Tibial nerve (tissue), 4 donors: ENCODE measurements around the gene PNMA5. TPM values are rescaled to one million over a fixed set of nuclear protein-coding genes. Genes with fewer than 3 reads are reported as not detected.
"Not testable (repeated sequence)": the region's sequence is repeated elsewhere in the genome, so short reads cannot be mapped to it uniquely, and the experiment has no call there.

Experiments
- DNase-seq, 2 donors: peaks; one replicate each; pipeline ENCODE4 v3.0.0-alpha.2; 2019; ENCODE audit warnings: low spot score in 2 of 2
- H3K27ac ChIP-seq, 4 donors: fragments of 200-600 bp; sonication (generic) in 3 of 4; one replicate each; pipeline ENCODE4 v1.5.1; 2017 to 2019; ENCODE audit warnings: mild to moderate bottlenecking in 1 of 4
- H3K27me3 ChIP-seq, 2 donors: fragments of 200-600 bp; sonication (generic) in 1 of 2; one replicate each; pipeline versions ENCODE4 v1.5.1 to v1.6.0; 2017 to 2019
- H3K36me3 ChIP-seq, 3 donors: fragments of 200-600 bp; sonication (generic); one replicate each; pipeline ENCODE4 v1.5.1; 2018 to 2019
- H3K4me1 ChIP-seq, 4 donors: fragments of 200-600 bp; sonication (generic) in 3 of 4; one replicate each; pipeline ENCODE4 v1.5.1; 2017 to 2019
- H3K4me3 ChIP-seq, 4 donors: fragments of 200-600 bp; sonication (generic) in 3 of 4; one replicate each; pipeline ENCODE4 v1.5.1; 2017 to 2019; ENCODE audit warnings: mild to moderate bottlenecking in 1 of 4, moderate library complexity in 1 of 4
- H3K9me3 ChIP-seq, 4 donors: fragments of 200-600 bp; sonication (generic) in 3 of 4; one replicate each; pipeline ENCODE4 v1.5.1; 2017 to 2019
- EP300 ChIP-seq, 2 donors: sonication (generic); formaldehyde crosslinking; IDR thresholded peaks; one replicate each; pipeline ENCODE4 v1.6.1; 2017; ENCODE audit warnings: antibody characterized with exemption in 2 of 2, mild to moderate bottlenecking in 1 of 2
- POLR2A ChIP-seq, 2 donors: fragments of 450-650 bp; IDR thresholded peaks; one replicate each; pipeline ENCODE4 v1.6.1; 2017; ENCODE audit warnings: antibody characterized with exemption in 2 of 2, mild to moderate bottlenecking in 2 of 2, moderate library complexity in 2 of 2
- WGBS, 2 donors: methylation state at CpG; one replicate each; pipeline ENCODE4 v1.1.5; 2018; 5-methylcytosine and 5-hydroxymethylcytosine counted together
- total RNA-seq, 4 donors: library from RNA; depleted of rRNA; stranded (reverse); fragments of >200 nt; gene quantifications; one replicate each; pipeline ENCODE4 v1.1.0, GENCODE V29; 2016
- TF ChIP-seq, protein P1 (sequence below), 5 experiments: fragments of 200-600 bp in 3 of 5; fragments of 450-650 bp in 2 of 5; sonication (generic) in 3 of 5; IDR thresholded peaks; one replicate each; pipeline ENCODE4 v1.5.1; 2016 to 2019; ENCODE audit warnings: antibody characterized with exemption in 5 of 5, mild to moderate bottlenecking in 3 of 5, moderate library complexity in 2 of 5

Gene PNMA5
- total RNA-seq, 4 donors from 2014 or later = not detected

DNA sequence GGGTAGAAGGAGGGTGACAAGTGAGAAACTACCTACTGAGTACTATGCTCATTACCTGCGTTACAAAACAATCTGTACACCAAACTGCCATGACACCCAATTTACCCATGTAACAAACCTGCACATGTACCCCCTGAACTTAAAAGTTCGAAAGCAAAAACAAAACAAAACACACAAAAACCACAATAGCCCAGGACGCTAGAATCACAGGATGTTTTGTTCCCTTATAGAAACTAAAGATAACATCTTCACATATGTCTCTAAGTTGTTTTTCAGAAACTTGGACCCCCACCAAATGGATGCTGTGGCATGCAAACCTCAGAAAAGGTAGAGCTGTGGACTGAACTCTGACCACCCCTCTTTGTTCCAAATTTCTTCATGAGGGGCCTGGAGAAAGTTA is 25.2 kb upstream of the PNMA5 start:
- Histone ChIP-seq H3K36me3 (no peaks in the 10 kb centered on the region), H3K27ac (no peak overlapping the region), H3K9me3 (no peaks in the 10 kb centered on the region), H3K4me1 (no peaks in the 10 kb centered on the region), H3K4me3 (no peak overlapping the region), H3K27me3 (no peaks in the 10 kb centered on the region)
- TF ChIP-seq POLR2A (IDR thresholded peaks at IDR 0.05) (no peak), EP300 (IDR thresholded peaks at IDR 0.05) (no peak)
- TF ChIP-seq, protein P1, sequence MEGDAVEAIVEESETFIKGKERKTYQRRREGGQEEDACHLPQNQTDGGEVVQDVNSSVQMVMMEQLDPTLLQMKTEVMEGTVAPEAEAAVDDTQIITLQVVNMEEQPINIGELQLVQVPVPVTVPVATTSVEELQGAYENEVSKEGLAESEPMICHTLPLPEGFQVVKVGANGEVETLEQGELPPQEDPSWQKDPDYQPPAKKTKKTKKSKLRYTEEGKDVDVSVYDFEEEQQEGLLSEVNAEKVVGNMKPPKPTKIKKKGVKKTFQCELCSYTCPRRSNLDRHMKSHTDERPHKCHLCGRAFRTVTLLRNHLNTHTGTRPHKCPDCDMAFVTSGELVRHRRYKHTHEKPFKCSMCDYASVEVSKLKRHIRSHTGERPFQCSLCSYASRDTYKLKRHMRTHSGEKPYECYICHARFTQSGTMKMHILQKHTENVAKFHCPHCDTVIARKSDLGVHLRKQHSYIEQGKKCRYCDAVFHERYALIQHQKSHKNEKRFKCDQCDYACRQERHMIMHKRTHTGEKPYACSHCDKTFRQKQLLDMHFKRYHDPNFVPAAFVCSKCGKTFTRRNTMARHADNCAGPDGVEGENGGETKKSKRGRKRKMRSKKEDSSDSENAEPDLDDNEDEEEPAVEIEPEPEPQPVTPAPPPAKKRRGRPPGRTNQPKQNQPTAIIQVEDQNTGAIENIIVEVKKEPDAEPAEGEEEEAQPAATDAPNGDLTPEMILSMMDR (IDR thresholded peaks at IDR 0.05) = no peak
- 53 to 66% methylated on average over 3 of the region's 3 CpGs for WGBS, 2 donors
- DNase-seq = no peak

- H3K27me3 ChIP-seq, DNase-seq, H3K36me3 ChIP-seq, H3K9me3 ChIP-seq, H3K27ac ChIP-seq, H3K4me3 ChIP-seq, H3K4me1 ChIP-seq: not testable (repeated sequence)
- 67 to 68% methylated on average over 2 of the region's 2 CpGs for WGBS, 2 donors
These were observed 23.3 kb upstream of the PNMA5 start for GRCh38 chrX:153017174-153017573.

GRCh38 chrX:153004780-153005179 is 10.9 kb upstream of the PNMA5 start:
- 83 to 86% methylated on average over 1 of the region's 1 CpG for WGBS, 2 donors
- no peak for TF ChIP-seq EP300 (IDR thresholded peaks at IDR 0.05)
- no peak for TF ChIP-seq POLR2A (IDR thresholded peaks at IDR 0.05)
- TF ChIP-seq, protein P1 (IDR thresholded peaks at IDR 0.05) = no peak
- Histone ChIP-seq H3K9me3 (no peaks in the 10 kb centered on the region), H3K4me1 (no peaks in the 10 kb centered on the region), H3K36me3 (no peaks in the 10 kb centered on the region), H3K27me3 (no peaks in the 10 kb centered on the region), H3K27ac (no peak overlapping the region), H3K4me3 (no peak overlapping the region)
- DNase-seq = no peak

GRCh38 chrX:153003981-153004380 is 10.1 kb upstream of the PNMA5 start:
- H3K27me3 ChIP-seq = no peaks in the 10 kb centered on the region
- TF ChIP-seq, protein P1 (IDR thresholded peaks at IDR 0.05) = no peak
- DNase-seq = no peak

GRCh38 chrX:153002182-153002581 is 8.3 kb upstream of the PNMA5 start:
- not testable (repeated sequence) for DNase-seq, H3K4me3 ChIP-seq, H3K27ac ChIP-seq, H3K4me1 ChIP-seq, H3K27me3 ChIP-seq, H3K36me3 ChIP-seq, H3K9me3 ChIP-seq
- WGBS, 2 donors = 57 to 80% methylated on average over 2 of the region's 2 CpGs

More at GRCh38 chrX:153003981-153004380, 10.1 kb upstream of the PNMA5 start:
- Histone ChIP-seq H3K4me3 (no peak overlapping the region), H3K27ac (no peak overlapping the region), H3K9me3 (no peaks in the 10 kb centered on the region), H3K36me3 (no peaks in the 10 kb centered on the region), H3K4me1 (no peaks in the 10 kb centered on the region)
- 69 to 76% methylated on average over 4 of the region's 4 CpGs for WGBS, 2 donors

DNA sequence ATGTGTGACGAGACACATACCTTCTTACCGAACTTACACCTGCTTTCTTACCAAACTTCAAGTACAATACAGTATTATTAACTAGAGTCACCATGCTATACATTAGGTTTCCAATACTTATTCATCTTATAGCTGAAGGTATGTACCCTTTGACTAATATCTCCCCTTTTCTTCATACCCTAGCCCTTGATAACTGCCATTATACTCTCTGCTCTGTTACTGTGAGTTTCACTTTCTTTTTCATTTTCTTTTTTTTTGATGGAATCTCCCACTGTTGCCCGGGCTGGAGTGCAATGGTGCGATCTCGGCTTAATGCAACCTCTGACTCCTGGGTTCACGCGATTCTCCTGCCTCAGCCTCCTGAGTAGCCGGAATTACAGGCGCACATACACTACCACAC is 3.4 kb upstream of the PNMA5 start:
- H3K4me1 ChIP-seq = no peaks in the 10 kb centered on the region
- TF ChIP-seq, protein P1 (IDR thresholded peaks at IDR 0.05) = no peak
- TF ChIP-seq EP300 (IDR thresholded peaks at IDR 0.05) = no peak
- no peak for TF ChIP-seq POLR2A (IDR thresholded peaks at IDR 0.05)
- no peaks in the 10 kb centered on the region for H3K27me3 ChIP-seq
- no peak for DNase-seq
- no peak overlapping the region for H3K4me3 ChIP-seq
- no peak overlapping the region for H3K27ac ChIP-seq
- no peaks in the 10 kb centered on the region for H3K9me3 ChIP-seq
- no peaks in the 10 kb centered on the region for H3K36me3 ChIP-seq
- WGBS, 2 donors = 77 to 84% methylated on average over 9 of the region's 9 CpGs
